GM12891 (cell line): ENCODE data around the gene SLC25A26.

Experiments used
- DNase-seq: peaks from one replicate; pipeline ENCODE4 v3.0.0; 2011; ENCODE audit warnings: low spot score; ENCODE audit not compliant: insufficient read length
- FAIRE-seq: peaks from 2 replicates; lab custom pipeline; 2011; peaks lifted over from hg19 to GRCh38; lab: Jason Lieb, UNC
- PAX5 ChIP-seq: IDR thresholded peaks from 2 replicates; pipeline ENCODE4 v1.6.1; 2011; ENCODE audit warnings: low read length, moderate library complexity, mild to moderate bottlenecking; ENCODE audit not compliant: insufficient read depth, severe bottlenecking
- POLR2A ChIP-seq: IDR thresholded peaks from 2 replicates; pipeline ENCODE4 v1.6.1; 2011; ENCODE audit warnings: low read depth, low read length, control low read depth
- POLR2AphosphoS5 ChIP-seq: IDR thresholded peaks from 2 replicates; pipeline ENCODE4 v1.6.1; 2011; ENCODE audit warnings: low read depth, low read length, control low read depth
- POU2F2 ChIP-seq: IDR thresholded peaks from 2 replicates; pipeline ENCODE4 v1.6.1; 2011; ENCODE audit warnings: low read depth, mild to moderate bottlenecking, control low read depth, low read length, moderate library complexity
- SPI1 ChIP-seq: IDR thresholded peaks from 2 replicates; pipeline ENCODE4 v1.6.1; 2011; ENCODE audit warnings: low read depth, low read length, control low read depth
- TAF1 ChIP-seq: IDR thresholded peaks from 2 replicates; pipeline ENCODE4 v1.6.1; 2011; ENCODE audit warnings: low read depth, low read length, control low read depth

The SLC25A26 gene

GRCh38 chr3:66355394-66355793 is 134.6 kb downstream of the SLC25A26 start:
- no peak for TF ChIP-seq POLR2AphosphoS5
- DNase-seq: no peak
- no peak for FAIRE-seq

GRCh38 chr3:66355997-66356396 is 135.2 kb downstream of the SLC25A26 start:
- DNase-seq (no peak), FAIRE-seq (no peak)
- TF ChIP-seq POU2F2 (no peak), TAF1 (no peak), SPI1 (no peak), POLR2A (no peak), PAX5 (no peak)

DNA sequence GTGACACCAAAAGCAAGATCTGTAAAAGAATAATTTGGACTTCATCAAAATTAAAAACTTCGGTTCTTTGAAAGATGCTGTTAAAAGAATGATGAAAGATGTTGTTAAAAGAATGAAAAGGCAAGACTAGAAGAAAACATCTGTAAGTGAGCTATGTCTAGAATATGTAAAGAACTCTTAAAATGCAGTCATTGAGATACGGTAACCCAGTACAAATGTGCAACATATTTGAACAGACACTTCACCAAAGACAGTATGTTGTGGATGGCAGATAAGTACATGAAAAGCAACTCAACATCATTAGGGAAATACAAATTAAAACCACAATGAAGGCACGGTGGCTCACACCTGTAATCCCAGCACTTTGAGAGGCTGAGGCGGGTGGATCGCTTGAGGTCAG is 140.6 kb downstream of the SLC25A26 start:
- FAIRE-seq: no peak
- TF ChIP-seq POU2F2 (no peak), SPI1 (no peak), TAF1 (no peak), POLR2A (no peak), POLR2AphosphoS5 (no peak), PAX5 (no peak)

DNA sequence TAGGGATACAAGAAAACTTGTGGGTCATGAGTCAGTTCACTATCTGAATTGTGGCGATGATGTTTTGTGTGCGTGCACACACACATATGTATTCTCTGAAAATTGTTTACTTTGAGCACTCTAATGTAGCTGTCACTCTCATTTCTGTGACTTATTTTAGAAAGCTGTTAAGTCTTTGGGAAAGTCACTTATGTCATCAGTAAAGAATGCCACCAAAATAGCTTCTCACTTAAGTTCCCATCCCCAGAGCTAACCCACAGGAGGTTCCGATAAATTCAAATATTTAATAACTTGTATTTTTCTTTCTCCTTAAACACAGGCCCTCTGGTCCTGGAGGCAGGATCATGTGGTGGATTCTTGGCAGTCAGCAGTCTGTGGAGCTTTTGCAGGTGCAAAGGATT is 141.7 kb downstream of the SLC25A26 start:
- FAIRE-seq (no peak), DNase-seq (no peak)
- no peak for TF ChIP-seq POLR2AphosphoS5
- TF ChIP-seq SPI1: no peak
- no peak for TF ChIP-seq TAF1
- no peak for TF ChIP-seq POU2F2
- TF ChIP-seq POLR2A: no peak
- no peak for TF ChIP-seq PAX5

More for the DNA sequence above, 140.6 kb downstream of the SLC25A26 start:
- DNase-seq: no peak

GRCh38 chr3:66363148-66363547 is 142.3 kb downstream of the SLC25A26 start:
- no peak for TF ChIP-seq PAX5
- no peak for TF ChIP-seq TAF1
- no peak for TF ChIP-seq POLR2AphosphoS5
- no peak for TF ChIP-seq POU2F2
- no peak for TF ChIP-seq SPI1
- no peak for TF ChIP-seq POLR2A
- DNase-seq: no peak
- FAIRE-seq: no peak

- no peak for FAIRE-seq
- no peak for TF ChIP-seq POLR2AphosphoS5
- no peak for TF ChIP-seq SPI1
- TF ChIP-seq PAX5: no peak
- TF ChIP-seq POLR2A: no peak
- TF ChIP-seq TAF1: no peak
- no peak for TF ChIP-seq POU2F2
Measured at GRCh38 chr3:66365080-66365479, 144.3 kb downstream of the SLC25A26 start.

DNA sequence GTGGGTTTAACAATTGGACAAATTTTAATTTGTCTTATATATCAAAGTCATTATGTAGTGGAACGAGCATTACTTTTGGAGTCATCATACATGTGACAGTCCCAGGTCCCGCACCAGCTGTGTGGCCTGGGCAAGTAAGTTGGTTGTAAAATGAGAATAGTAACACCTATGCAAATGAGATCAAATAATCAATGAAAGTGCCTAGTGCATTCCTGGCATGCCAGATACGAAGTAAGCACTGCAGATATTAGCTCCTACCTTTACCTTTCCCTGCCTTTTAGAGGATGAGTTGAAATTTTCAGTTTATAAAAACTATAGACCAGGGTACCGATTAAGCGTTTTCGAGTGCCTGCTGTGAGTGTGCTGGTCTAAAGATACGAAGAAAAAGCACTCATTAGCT is 145.9 kb downstream of the SLC25A26 start:
- TF ChIP-seq PAX5 (no peak), TAF1 (no peak), POLR2A (no peak), POLR2AphosphoS5 (no peak), SPI1 (no peak), POU2F2 (no peak)
- DNase-seq (no peak), FAIRE-seq (no peak)

More at GRCh38 chr3:66365080-66365479, 144.3 kb downstream of the SLC25A26 start:
- no peak for DNase-seq

DNA sequence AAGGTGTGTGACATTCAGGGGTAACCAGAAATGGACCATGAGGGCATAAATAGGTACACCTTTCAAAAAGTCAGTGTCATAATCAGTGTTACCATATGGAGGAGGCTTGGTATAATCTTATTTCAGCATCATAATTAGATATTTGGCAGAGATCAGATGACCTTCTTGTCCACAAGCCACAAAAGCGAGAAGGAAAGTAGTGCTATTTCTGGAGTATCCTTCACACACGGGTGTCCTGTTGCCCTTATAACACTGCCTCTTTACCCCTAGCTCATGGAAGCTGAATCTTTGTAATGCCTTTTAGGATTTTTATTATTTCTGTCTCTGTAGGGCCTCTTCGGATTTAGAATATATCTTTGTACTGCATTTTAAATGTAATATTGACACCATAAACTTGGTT is 147.2 kb downstream of the SLC25A26 start:
- DNase-seq (no peak), FAIRE-seq (no peak)
- TF ChIP-seq POLR2A (no peak), TAF1 (no peak), POLR2AphosphoS5 (no peak), SPI1 (no peak), POU2F2 (no peak), PAX5 (no peak)

GRCh38 chr3:66370179-66370578 is 149.4 kb downstream of the SLC25A26 start:
- DNase-seq (no peak), FAIRE-seq (no peak)
- TF ChIP-seq POLR2AphosphoS5 (no peak), POLR2A (no peak), TAF1 (no peak), POU2F2 (no peak), SPI1 (no peak), PAX5 (no peak)

- DNase-seq: no peak
- FAIRE-seq: no peak
- TF ChIP-seq POLR2A (no peak), TAF1 (no peak), POLR2AphosphoS5 (no peak), SPI1 (no peak), POU2F2 (no peak), PAX5 (no peak)
Measured at GRCh38 chr3:66371432-66371831, 150.6 kb downstream of the SLC25A26 start.
